Gastroesophageal sphincter (tissue), 4 donors: Measurements from ENCODE around the gene ISG20. TPM values are rescaled to one million over a fixed set of nuclear protein-coding genes. Genes with fewer than 3 reads are reported as not detected.

ENCODE experiments used
- ATAC-seq: fragments of 150-250 bp; one replicate; pipeline ENCODE4 v1.9.1; 2016; ENCODE audit warnings: mild to moderate bottlenecking, moderate library complexity
- H3K27ac ChIP-seq, 4 donors: fragments of 200-600 bp; sonication (generic) in 3 of 4; 1 replicate in 3 of 4; 2 replicates in 1 of 4; pipeline ENCODE4 v1.5.1; 2016 to 2019
- H3K27me3 ChIP-seq: fragments of 200-600 bp; sonication (generic); one replicate; pipeline ENCODE4 v1.5.1; 2019
- H3K36me3 ChIP-seq, 2 donors: fragments of 200-600 bp; sonication (generic); one replicate each; pipeline ENCODE4 v1.5.1; 2019; ENCODE audit warnings: control low read depth in 1 of 2
- H3K4me1 ChIP-seq, 3 donors: fragments of 200-600 bp; sonication (generic); 1 replicate in 2 of 3; 2 replicates in 1 of 3; pipeline ENCODE4 v1.5.1; 2016 to 2019; ENCODE audit warnings: control low read depth in 2 of 3
- H3K4me3 ChIP-seq, 2 donors: fragments of 200-600 bp; sonication (generic); one replicate each; pipeline ENCODE4 v1.5.1; 2019; ENCODE audit warnings: mild to moderate bottlenecking in 1 of 2, moderate library complexity in 1 of 2
- H3K9me3 ChIP-seq, 3 donors: fragments of 200-600 bp; sonication (generic); one replicate each; pipeline ENCODE4 v1.5.1; 2017 to 2019; ENCODE audit warnings: control low read depth in 2 of 3
- EP300 ChIP-seq: sonication (generic); formaldehyde crosslinking; IDR thresholded peaks from one replicate; pipeline ENCODE4 v1.6.1; 2017; ENCODE audit warnings: antibody characterized with exemption, mild to moderate bottlenecking
- POLR2A ChIP-seq, 2 donors: fragments of 450-650 bp; IDR thresholded peaks; one replicate each; pipeline ENCODE4 v1.6.1; 2017; ENCODE audit warnings: antibody characterized with exemption in 2 of 2, mild to moderate bottlenecking in 2 of 2, moderate library complexity in 1 of 2
- POLR2AphosphoS5 ChIP-seq: sonication (generic); formaldehyde crosslinking; IDR thresholded peaks from one replicate; pipeline ENCODE4 v1.6.1; 2017; ENCODE audit warnings: antibody characterized with exemption
- WGBS, 2 donors: methylation state at CpG; one replicate each; pipeline ENCODE4 v1.1.5; 2018; ENCODE audit warnings: low coverage in 1 of 2; 5-methylcytosine and 5-hydroxymethylcytosine counted together
- total RNA-seq, 4 donors: library from RNA; depleted of rRNA; stranded (reverse); fragments of >200 nt; gene quantifications; one replicate each; pipeline ENCODE4 v1.1.0, GENCODE V29; 2016
- TF ChIP-seq, protein P1 (sequence below), 4 experiments: fragments of 200-600 bp in 2 of 4; fragments of 450-650 bp in 2 of 4; sonication (generic) in 1 of 4; IDR thresholded peaks; one replicate each; pipeline ENCODE4 v1.5.1; 2017 to 2019; ENCODE audit warnings: antibody characterized with exemption in 4 of 4, mild to moderate bottlenecking in 2 of 4, moderate library complexity in 2 of 4

The ISG20 gene
- total RNA-seq, 4 donors from 2014 or later = 2.5 to 8.7 (median 5.9) TPM

DNA sequence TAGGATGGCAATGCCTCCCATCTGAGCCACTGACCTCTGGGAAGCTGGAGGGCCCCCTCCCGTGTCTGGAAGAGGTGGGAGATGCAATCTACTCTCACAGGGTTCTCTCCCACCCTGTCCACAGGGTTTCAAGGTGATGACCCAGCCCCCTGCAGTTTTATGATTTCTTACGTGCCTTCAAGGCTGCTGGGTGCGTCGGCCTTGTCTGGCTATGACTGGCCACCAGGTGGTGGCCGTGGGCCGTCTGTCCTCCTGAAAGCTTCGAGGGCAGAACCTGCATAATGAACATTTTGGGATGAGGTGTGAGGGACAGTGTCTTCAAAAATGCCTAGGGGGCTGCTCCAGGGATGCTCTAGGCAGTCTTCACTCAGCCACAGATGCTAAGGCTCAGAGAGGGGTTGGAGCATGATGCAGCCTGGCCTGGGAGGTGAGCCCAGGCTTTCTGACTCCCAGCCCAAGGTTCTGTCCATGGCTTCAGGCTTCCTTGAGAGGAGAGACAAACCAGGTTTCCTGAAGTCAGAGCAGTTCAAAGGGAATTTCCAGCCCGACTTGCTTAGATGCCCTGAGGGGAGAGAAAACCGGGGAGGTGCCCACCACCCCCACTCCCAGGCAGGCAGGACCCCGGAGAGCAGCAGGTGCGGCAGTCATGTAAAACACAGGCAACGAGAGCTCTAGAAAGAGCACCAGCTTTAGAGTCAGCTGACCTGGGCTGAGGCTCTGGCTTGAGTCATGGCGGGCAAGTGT lies 18.7 kb downstream of the ISG20 start:
- TF ChIP-seq EP300 (no peak), POLR2AphosphoS5 (no peak)
- TF ChIP-seq, protein P1, sequence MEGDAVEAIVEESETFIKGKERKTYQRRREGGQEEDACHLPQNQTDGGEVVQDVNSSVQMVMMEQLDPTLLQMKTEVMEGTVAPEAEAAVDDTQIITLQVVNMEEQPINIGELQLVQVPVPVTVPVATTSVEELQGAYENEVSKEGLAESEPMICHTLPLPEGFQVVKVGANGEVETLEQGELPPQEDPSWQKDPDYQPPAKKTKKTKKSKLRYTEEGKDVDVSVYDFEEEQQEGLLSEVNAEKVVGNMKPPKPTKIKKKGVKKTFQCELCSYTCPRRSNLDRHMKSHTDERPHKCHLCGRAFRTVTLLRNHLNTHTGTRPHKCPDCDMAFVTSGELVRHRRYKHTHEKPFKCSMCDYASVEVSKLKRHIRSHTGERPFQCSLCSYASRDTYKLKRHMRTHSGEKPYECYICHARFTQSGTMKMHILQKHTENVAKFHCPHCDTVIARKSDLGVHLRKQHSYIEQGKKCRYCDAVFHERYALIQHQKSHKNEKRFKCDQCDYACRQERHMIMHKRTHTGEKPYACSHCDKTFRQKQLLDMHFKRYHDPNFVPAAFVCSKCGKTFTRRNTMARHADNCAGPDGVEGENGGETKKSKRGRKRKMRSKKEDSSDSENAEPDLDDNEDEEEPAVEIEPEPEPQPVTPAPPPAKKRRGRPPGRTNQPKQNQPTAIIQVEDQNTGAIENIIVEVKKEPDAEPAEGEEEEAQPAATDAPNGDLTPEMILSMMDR (IDR thresholded peaks at IDR 0.05) = peak in 3 of 4 experiments; percentile 65 to 82 (median 72)
- WGBS, 2 donors = 19% methylated on average over 7 of the region's 13 CpGs; no CpG with 5 or more reads in 1 of the 2 donors
- peaks cover 24% of the 10 kb centered on the region for H3K27me3 ChIP-seq
- peak; percentile 36 for ATAC-seq
- H3K27ac ChIP-seq = no peak overlapping the region
- no peaks in the 10 kb centered on the region for H3K36me3 ChIP-seq
- peaks cover 0 to 20% (median 0%) of the 10 kb centered on the region in 3 donors for H3K4me1 ChIP-seq
- no peak overlapping the region for H3K4me3 ChIP-seq
- H3K9me3 ChIP-seq = no peaks in the 10 kb centered on the region

DNA sequence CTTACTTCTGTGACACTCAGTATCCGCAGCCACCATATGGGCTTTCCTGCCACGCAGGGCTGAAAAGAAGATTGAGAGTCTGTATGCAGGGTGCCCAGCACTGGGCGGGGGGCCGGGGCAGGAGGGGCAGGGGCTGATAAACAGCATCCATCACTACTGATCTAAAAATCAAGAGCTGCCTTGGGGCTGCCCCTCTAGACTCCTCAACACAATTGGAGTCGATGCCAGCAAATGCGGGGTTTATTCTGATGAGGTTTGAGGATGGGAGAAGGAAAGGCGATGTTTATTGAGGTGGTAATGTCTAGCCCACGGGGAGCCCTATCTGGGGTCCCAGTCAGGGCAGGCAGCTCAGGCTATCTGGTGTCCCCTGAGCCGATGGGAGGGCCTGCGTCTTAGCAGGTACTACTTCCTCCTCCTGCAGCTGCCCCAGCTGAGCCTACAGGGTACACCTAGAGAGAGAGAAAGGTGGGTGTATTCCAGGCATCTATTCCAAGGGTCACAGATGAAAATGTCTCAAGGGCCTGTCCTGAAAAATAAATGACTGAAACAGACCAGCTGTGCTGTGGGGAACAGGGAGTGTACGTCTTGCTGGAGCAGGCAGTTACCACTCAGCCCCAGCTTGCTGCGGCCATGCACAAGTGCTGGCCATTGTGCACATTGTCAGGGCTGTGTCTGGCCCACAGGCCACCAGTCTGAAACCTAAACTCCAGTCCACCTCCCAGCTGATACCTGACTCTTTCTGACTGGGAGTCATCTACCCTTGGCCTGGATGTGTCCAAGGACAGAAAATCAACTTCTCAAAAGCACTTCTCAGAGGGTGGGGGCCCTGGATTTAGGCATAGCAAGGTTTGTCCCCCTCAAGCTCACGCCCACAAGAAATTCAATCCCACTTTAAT lies 19.5 kb downstream of the ISG20 start:
- TF ChIP-seq, protein P1 (IDR thresholded peaks at IDR 0.05) = no peak
- TF ChIP-seq POLR2A (IDR thresholded peaks at IDR 0.05) = no peak
- TF ChIP-seq EP300 = no peak
- TF ChIP-seq POLR2AphosphoS5 = no peak
- Histone ChIP-seq H3K27me3 (peaks cover 24% of the 10 kb centered on the region), H3K4me1 (peaks cover 0 to 20% (median 0%) of the 10 kb centered on the region in 3 donors), H3K9me3 (no peaks in the 10 kb centered on the region), H3K4me3 (no peak overlapping the region), H3K36me3 (no peaks in the 10 kb centered on the region), H3K27ac (no peak overlapping the region)
- WGBS, 2 donors = 68 to 77% methylated on average over 5 to 9 of the region's 13 CpGs
- ATAC-seq = no peak

DNA sequence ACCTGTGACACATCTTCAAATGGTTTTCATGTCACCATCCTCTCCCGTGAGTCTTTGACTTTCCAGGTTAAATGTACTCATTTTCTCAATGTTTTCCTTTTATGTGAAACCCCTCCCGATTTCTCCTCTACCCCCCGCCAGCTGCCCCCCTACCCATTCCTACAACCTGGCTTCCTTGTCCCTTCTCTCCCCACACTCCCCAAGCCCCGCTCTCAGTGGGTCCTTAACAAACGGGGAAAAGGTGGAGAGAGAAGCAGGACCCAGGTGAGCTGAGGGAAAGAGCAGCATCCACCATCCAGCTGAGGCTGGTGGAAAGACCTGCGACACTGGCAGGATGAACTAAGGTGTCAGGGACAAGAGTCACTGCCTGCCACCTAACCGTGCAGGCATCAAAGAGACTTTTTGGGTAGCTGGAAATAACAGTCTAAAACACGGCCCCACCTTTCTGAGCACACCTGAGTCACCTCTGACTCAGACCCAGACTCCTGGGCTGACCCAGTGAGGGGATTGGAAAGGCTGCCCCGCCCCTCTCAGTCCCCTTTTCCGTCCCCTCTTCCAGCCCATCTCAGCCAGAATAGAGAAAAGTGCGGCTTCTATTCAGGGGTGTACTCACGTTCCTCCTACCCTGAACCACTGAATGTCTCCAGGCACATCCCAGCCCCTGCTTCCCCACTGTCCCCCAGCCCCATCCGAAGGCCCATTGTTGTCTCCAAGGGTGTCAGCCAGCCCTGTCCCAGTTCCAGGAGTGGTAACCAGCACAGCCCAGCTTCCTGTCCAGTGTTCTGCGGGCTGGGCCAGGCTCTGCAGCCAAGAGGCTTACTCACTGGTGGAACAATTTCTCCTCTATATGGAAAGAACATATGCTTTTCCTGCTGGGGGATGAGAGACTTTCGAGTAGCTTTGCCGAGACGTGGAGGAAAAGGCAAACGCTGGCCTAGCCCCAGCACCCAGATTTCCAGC lies 20.4 kb downstream of the ISG20 start:
- Histone ChIP-seq H3K27me3 (peaks cover 24% of the 10 kb centered on the region), H3K4me3 (no peak overlapping the region), H3K36me3 (no peaks in the 10 kb centered on the region), H3K4me1 (peaks cover 0 to 20% (median 0%) of the 10 kb centered on the region in 3 donors), H3K9me3 (no peaks in the 10 kb centered on the region), H3K27ac (no peak overlapping the region)
- WGBS, 2 donors = 50 to 83% methylated on average over 1 to 10 of the region's 18 CpGs
- peak; percentile 20 for ATAC-seq
- TF ChIP-seq POLR2A (IDR thresholded peaks at IDR 0.05) (no peak), POLR2AphosphoS5 (no peak), EP300 (no peak)
- TF ChIP-seq, protein P1 (IDR thresholded peaks at IDR 0.05) = no peak

DNA sequence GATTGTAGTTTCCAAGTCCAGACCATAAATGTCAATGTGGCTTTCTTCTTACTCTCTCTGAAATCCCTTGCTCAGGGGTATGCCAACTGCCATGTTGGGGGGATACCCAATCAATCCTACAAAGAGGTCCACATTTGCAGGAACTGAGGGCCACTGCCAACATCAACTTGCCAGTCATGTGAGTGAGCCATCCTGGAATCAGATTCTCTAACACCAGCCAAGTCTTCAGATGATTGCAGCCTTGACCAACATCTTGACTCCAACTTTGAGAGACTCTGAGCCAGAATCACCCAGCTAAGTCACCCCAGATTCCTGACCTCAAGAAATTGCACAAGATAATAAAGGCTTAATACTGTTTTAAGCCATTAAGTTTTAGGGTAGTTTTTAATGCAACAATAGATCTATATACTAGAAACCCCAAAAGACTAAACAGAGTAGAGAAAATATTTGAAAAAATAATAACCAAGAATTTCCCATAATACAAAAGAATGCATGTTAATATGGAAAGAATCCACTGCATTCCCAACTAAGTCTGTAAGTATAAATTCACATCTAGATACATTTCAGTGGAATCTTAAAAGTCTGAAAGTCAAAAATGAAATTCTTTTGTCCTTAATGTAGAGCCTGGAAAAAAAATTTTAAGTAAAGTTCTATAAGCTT lies 22.4 kb downstream of the ISG20 start:
- no peak for TF ChIP-seq POLR2AphosphoS5
- TF ChIP-seq, protein P1 (IDR thresholded peaks at IDR 0.05) = no peak
- TF ChIP-seq POLR2A (IDR thresholded peaks at IDR 0.05) = no peak
- TF ChIP-seq EP300 = no peak
- Histone ChIP-seq H3K4me1 (peaks cover 0 to 20% (median 0%) of the 10 kb centered on the region in 3 donors), H3K27ac (no peak overlapping the region), H3K27me3 (peaks cover 24% of the 10 kb centered on the region), H3K9me3 (no peaks in the 10 kb centered on the region), H3K36me3 (no peaks in the 10 kb centered on the region), H3K4me3 (no peak overlapping the region)
- ATAC-seq = no peak
